ENCODE data around the gene VN1R5. TPM values are rescaled to one million over a fixed set of nuclear protein-coding genes. Genes with fewer than 3 reads are reported as not detected.

Gene VN1R5
- total and polyA plus RNA-seq, 10 donors: not detected

DNA sequence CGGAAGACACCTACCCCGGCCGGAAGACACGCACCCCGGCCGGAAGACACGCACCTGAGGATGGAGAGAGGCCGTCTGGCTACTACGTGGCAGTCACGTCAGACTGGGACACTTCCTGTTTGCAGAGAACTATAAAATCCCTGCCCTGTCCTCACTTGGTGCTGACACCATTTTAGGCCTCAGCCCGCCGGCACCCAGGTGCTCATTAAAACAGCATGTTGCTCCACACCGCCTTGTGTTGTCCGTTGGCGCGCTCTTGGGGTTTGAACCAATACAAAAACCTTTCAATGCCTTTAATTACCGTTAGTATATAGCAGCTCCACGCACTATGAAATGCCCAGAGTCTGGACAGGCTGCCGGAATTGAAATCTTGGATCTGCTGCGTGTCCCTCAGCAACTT lies 34.7 kb downstream of the VN1R5 start:
- no peaks in the 10 kb centered on the region for H3K27me3 ChIP-seq (replicated peaks in 1 of 7)
- H3K36me3 ChIP-seq: no peaks in the 10 kb centered on the region
- H3K27ac ChIP-seq: no peak overlapping the region
- H3K4me1 ChIP-seq: no peaks in the 10 kb centered on the region
- WGBS, 5 donors: 90 to 97% (median 94%) methylated on average over 10 to 20 of the region's 20 CpGs
- peaks cover 0 to 20% (median 10%) of the 10 kb centered on the region in 8 donors for H3K9me3 ChIP-seq
- H3K4me3 ChIP-seq: no peak overlapping the region
- no peak for DNase-seq
- intact Hi-C loops (cut with DNase I; ENCODE audit: low total_unique reads): no loop called here
- TF ChIP-seq POLR2AphosphoS5 (IDR thresholded peaks at IDR 0.05): no peak
- TF ChIP-seq, protein P1, sequence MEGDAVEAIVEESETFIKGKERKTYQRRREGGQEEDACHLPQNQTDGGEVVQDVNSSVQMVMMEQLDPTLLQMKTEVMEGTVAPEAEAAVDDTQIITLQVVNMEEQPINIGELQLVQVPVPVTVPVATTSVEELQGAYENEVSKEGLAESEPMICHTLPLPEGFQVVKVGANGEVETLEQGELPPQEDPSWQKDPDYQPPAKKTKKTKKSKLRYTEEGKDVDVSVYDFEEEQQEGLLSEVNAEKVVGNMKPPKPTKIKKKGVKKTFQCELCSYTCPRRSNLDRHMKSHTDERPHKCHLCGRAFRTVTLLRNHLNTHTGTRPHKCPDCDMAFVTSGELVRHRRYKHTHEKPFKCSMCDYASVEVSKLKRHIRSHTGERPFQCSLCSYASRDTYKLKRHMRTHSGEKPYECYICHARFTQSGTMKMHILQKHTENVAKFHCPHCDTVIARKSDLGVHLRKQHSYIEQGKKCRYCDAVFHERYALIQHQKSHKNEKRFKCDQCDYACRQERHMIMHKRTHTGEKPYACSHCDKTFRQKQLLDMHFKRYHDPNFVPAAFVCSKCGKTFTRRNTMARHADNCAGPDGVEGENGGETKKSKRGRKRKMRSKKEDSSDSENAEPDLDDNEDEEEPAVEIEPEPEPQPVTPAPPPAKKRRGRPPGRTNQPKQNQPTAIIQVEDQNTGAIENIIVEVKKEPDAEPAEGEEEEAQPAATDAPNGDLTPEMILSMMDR (IDR thresholded peaks at IDR 0.05 in 8 of 11, conservative IDR thresholded peaks at IDR 0.05 in 3 of 11): no peak
- no peak for TF ChIP-seq POLR2A (IDR thresholded peaks at IDR 0.05)

DNA sequence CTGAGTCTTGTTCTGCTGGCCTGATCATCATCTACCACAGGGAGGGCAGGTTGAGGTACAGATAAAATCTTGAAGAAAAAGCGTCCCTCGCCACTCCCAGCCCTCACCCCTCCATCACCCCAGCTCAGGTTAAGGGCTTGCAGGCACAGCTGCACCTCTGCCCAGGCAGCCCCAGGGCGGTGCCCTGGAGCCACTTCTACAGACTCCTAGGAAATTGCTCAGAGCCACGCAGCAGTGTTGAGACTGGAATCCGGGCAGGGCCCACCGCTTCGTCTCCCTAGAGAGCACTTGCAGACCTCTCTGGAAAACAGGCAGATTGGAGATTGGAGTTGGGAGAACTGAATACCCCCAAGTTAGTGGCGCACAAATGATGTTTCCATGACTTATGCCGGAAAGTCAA lies 35.3 kb downstream of the VN1R5 start:
- no peak for DNase-seq
- no peak for TF ChIP-seq POLR2A (IDR thresholded peaks at IDR 0.05)
- TF ChIP-seq, protein P1 (IDR thresholded peaks at IDR 0.05 in 8 of 11, conservative IDR thresholded peaks at IDR 0.05 in 3 of 11): no peak
- no peak for TF ChIP-seq POLR2AphosphoS5 (IDR thresholded peaks at IDR 0.05)

DNA sequence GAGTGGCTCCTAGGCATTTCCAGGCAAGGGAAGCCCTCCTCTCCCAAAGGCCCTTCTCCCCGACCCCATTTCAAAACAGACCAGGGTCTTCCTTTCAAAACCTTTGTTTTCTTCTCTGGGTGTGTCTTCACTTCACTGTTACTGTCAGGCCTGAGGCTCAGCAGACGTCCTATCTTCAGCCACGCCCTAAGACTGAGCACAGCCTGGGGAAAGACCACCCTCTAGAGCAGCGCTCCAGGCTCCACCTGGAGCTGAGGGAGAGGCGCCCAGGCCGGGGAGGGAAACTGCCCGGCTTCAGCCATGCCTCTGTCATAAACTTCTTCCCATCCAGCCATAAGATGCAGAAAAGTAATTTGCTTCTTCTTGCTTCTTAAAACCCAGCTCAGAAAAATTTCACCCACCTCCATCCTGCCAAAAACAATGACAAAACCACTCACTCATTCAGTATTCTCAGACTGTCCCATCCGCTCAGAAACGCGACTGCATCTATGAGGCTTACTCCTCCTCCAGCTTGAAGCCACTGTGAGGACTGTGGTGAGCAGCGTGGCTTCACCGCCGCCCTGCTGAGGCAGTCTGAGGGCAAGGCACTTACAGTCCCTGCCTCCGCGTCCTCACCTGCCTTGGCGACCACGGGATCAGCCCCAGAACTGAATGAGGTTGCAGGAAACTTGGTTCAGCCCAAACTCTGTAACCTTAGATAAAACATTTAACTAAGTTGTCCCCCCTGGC lies 36.1 kb downstream of the VN1R5 start:
- peaks cover 0 to 7% (median under 1%) of the 10 kb centered on the region in 8 donors for H3K9me3 ChIP-seq
- no peak for DNase-seq
- WGBS, 5 donors: 72 to 80% (median 76%) methylated on average over 17 of the region's 17 CpGs
- H3K4me1 ChIP-seq: no peaks in the 10 kb centered on the region
- no peaks in the 10 kb centered on the region for H3K36me3 ChIP-seq
- H3K27me3 ChIP-seq (replicated peaks in 1 of 7): no peaks in the 10 kb centered on the region
- TF ChIP-seq POLR2A (IDR thresholded peaks at IDR 0.05): no peak
- TF ChIP-seq, protein P1 (IDR thresholded peaks at IDR 0.05 in 8 of 11, conservative IDR thresholded peaks at IDR 0.05 in 3 of 11): no peak
- TF ChIP-seq POLR2AphosphoS5 (IDR thresholded peaks at IDR 0.05): no peak
- H3K4me3 ChIP-seq: no peak overlapping the region
- H3K27ac ChIP-seq: no peak overlapping the region
- intact Hi-C loops (cut with DNase I; ENCODE audit: low total_unique reads): no loop called here

More for the DNA sequence above, 35.3 kb downstream of the VN1R5 start:
- Histone ChIP-seq H3K27ac (no peak overlapping the region), H3K4me1 (no peaks in the 10 kb centered on the region), H3K4me3 (no peak overlapping the region), H3K9me3 (peaks cover 0 to 15% (median 7%) of the 10 kb centered on the region in 8 donors), H3K36me3 (no peaks in the 10 kb centered on the region), H3K27me3 (replicated peaks in 1 of 7) (no peaks in the 10 kb centered on the region)
- 93 to 99% (median 97%) methylated on average over 8 to 9 of the region's 9 CpGs for WGBS, 5 donors
- intact Hi-C loops (cut with DNase I; ENCODE audit: low total_unique reads): no loop called here

DNA sequence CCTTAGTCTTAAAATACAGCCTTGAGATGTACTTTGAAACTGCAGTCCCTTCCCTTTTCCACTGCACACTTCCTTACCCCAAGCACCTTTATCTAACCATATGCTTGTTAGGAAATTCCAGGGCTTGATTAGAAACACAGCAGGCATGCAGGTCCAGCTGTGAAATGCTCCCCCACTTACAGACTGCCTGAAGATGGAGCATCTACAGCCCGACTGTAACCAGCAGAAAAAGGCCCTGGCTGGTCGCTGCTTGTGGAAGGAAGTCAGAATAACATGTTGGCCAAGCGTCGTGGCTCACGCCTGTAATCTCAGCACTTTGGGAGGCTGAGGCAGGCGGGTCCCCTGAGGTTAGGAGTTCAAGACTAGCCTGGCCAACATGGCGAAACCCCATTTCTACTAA lies 37.2 kb downstream of the VN1R5 start:
- peaks cover 0 to 5% (median 0%) of the 10 kb centered on the region in 8 donors for H3K9me3 ChIP-seq
- H3K27ac ChIP-seq: no peak overlapping the region
- H3K36me3 ChIP-seq: peaks cover 0 to 2% (median 0%) of the 10 kb centered on the region in 6 donors
- DNase-seq: no peak
- TF ChIP-seq POLR2A (IDR thresholded peaks at IDR 0.05): no peak
- TF ChIP-seq POLR2AphosphoS5 (IDR thresholded peaks at IDR 0.05): no peak
- TF ChIP-seq, protein P1 (IDR thresholded peaks at IDR 0.05 in 8 of 11, conservative IDR thresholded peaks at IDR 0.05 in 3 of 11): no peak
- no peak overlapping the region for H3K4me3 ChIP-seq
- H3K27me3 ChIP-seq (replicated peaks in 1 of 7): no peaks in the 10 kb centered on the region
- 69 to 88% (median 77%) methylated on average over 7 of the region's 7 CpGs for WGBS, 5 donors
- no peaks in the 10 kb centered on the region for H3K4me1 ChIP-seq
- intact Hi-C loops (cut with DNase I; ENCODE audit: low total_unique reads): no loop called here
